DND-41 (cell line): Measurements from ENCODE around the gene C1orf216.
"Not testable (repeated sequence)": the region's sequence is repeated elsewhere in the genome, so short reads cannot be mapped to it uniquely, and the experiment has no call there.

Experiments
- ATAC-seq: fragments of 200-7000 bp; cut with Tn5 transposase; 3 replicates; pipeline ENCODE4 v1.9.1; 2021; ENCODE audit warnings: low read depth; ENCODE audit not compliant: insufficient read depth
- DNase-seq: peaks from one replicate; pipeline ENCODE4 v3.0.0-alpha.2; 2020
- H2AFZ ChIP-seq: 2 replicates; pipeline ENCODE4 v1.6.0; 2012; ENCODE audit warnings: low read depth, low read length
- H3K27ac ChIP-seq: 2 replicates; pipeline ENCODE4 v1.5.1; 2012; ENCODE audit warnings: low read length, inconsistent platforms
- H3K27me3 ChIP-seq: fragments of 200-600 bp; sonication (generic); 2 replicates; pipeline ENCODE4 v1.6.0; 2012; ENCODE audit warnings: low read length, mild to moderate bottlenecking, inconsistent platforms; ENCODE audit not compliant: insufficient read depth, poor library complexity
- H3K36me3 ChIP-seq: 2 replicates; pipeline ENCODE4 v1.5.1; 2012; ENCODE audit warnings: low read length, inconsistent platforms; ENCODE audit not compliant: insufficient read depth
- H3K4me1 ChIP-seq: 2 replicates; pipeline ENCODE4 v1.5.1; 2012; ENCODE audit warnings: mild to moderate bottlenecking, low read length; ENCODE audit not compliant: insufficient read depth
- H3K4me2 ChIP-seq: 2 replicates; pipeline ENCODE4 v1.6.0; 2012; ENCODE audit warnings: mild to moderate bottlenecking, moderate library complexity, low read length, inconsistent platforms; ENCODE audit not compliant: insufficient read depth
- H3K4me3 ChIP-seq, 2 experiments: fragments of 200-600 bp in 1 of 2; shearing (Covaris generic) in 1 of 2; 2 replicates each; pipeline ENCODE4 v1.5.1; 2012 to 2016; ENCODE audit warnings: inconsistent platforms in 2 of 2, low read length in 2 of 2, mild to moderate bottlenecking in 2 of 2, low read depth in 1 of 2, moderate library complexity in 1 of 2
- H3K79me2 ChIP-seq: 2 replicates; pipeline ENCODE4 v1.6.0; 2012; ENCODE audit warnings: low read length, inconsistent platforms; ENCODE audit not compliant: insufficient read depth
- H3K9ac ChIP-seq: 2 replicates; pipeline ENCODE4 v1.6.0; 2012; ENCODE audit warnings: low read depth, mild to moderate bottlenecking, inconsistent platforms, low read length, moderate library complexity
- H3K9me3 ChIP-seq: 2 replicates; pipeline ENCODE4 v1.5.1; 2012; ENCODE audit warnings: low read length, moderate library complexity, mild to moderate bottlenecking, inconsistent platforms; ENCODE audit not compliant: insufficient read depth, severe bottlenecking
- H4K20me1 ChIP-seq: 2 replicates; pipeline ENCODE4 v1.6.0; 2012; ENCODE audit warnings: low read length; ENCODE audit not compliant: insufficient read depth
- CTCF ChIP-seq: IDR thresholded peaks from 2 replicates; pipeline ENCODE4 v1.5.1; 2012; ENCODE audit warnings: borderline replicate concordance, low read length, moderate library complexity, mild to moderate bottlenecking; ENCODE audit not compliant: poor library complexity, severe bottlenecking; ENCODE audit errors: extremely low read depth
- EZH2 ChIP-seq: IDR thresholded peaks from 3 replicates; pipeline ENCODE4 v1.6.1; 2012; ENCODE audit warnings: borderline replicate concordance, low read depth, mild to moderate bottlenecking, moderate library complexity, low read length, inconsistent platforms; ENCODE audit not compliant: severe bottlenecking

Gene C1orf216

GRCh38 chr1:35702508-35702907 is 16.2 kb downstream of the C1orf216 start:
- ATAC-seq (no peak), DNase-seq (no peak)
- Histone ChIP-seq H3K4me1 (peaks cover 6% of the 10 kb centered on the region), H3K79me2 (no peaks in the 10 kb centered on the region), H3K36me3 (no peaks in the 10 kb centered on the region), H3K27me3 (peaks cover 18% of the 10 kb centered on the region), H3K4me3 (no peak overlapping the region), H3K9me3 (no peaks in the 10 kb centered on the region), H4K20me1 (peaks cover 2% of the 10 kb centered on the region; the same call in 1 of the 2 replicates), H3K27ac (no peak overlapping the region), H3K4me2 (no peak overlapping the region), H3K9ac (no peak overlapping the region), H2AFZ (no peak overlapping the region)
- TF ChIP-seq EZH2, result no peak
- TF ChIP-seq CTCF, result no peak

GRCh38 chr1:35699152-35699551 is 19.5 kb downstream of the C1orf216 start:
- H4K20me1 ChIP-seq, H3K27ac ChIP-seq, H3K36me3 ChIP-seq, DNase-seq, H2AFZ ChIP-seq, H3K9ac ChIP-seq, H3K4me3 ChIP-seq, H3K4me1 ChIP-seq, H3K4me2 ChIP-seq, H3K9me3 ChIP-seq, ATAC-seq, H3K79me2 ChIP-seq: not testable (repeated sequence)
- H3K27me3 ChIP-seq, result peaks cover 10% of the 10 kb centered on the region

- Histone ChIP-seq H2AFZ (no peak overlapping the region), H3K9me3 (no peaks in the 10 kb centered on the region), H3K4me3 (no peak overlapping the region), H3K27me3 (peaks cover 5% of the 10 kb centered on the region), H3K79me2 (no peaks in the 10 kb centered on the region), H4K20me1 (no peaks in the 10 kb centered on the region), H3K4me2 (no peak overlapping the region), H3K4me1 (no peaks in the 10 kb centered on the region), H3K9ac (no peak overlapping the region), H3K27ac (no peak overlapping the region), H3K36me3 (no peaks in the 10 kb centered on the region)
- no peak for TF ChIP-seq EZH2
- no peak for TF ChIP-seq CTCF
- no peak for ATAC-seq
- DNase-seq, result no peak
Observed at GRCh38 chr1:35692317-35692716, 26.4 kb downstream of the C1orf216 start.

GRCh38 chr1:35691571-35692220 is 27.0 kb downstream of the C1orf216 start:
- peaks cover 5% of the 10 kb centered on the region for H3K27me3 ChIP-seq
- TF ChIP-seq CTCF, result no peak
- TF ChIP-seq EZH2, result no peak

More at GRCh38 chr1:35691571-35692220, 27.0 kb downstream of the C1orf216 start:
- Histone ChIP-seq H3K9me3 (no peaks in the 10 kb centered on the region), H3K36me3 (no peaks in the 10 kb centered on the region), H3K9ac (no peak overlapping the region), H4K20me1 (no peaks in the 10 kb centered on the region), H3K4me2 (no peak overlapping the region), H3K4me1 (no peaks in the 10 kb centered on the region), H2AFZ (no peak overlapping the region), H3K79me2 (no peaks in the 10 kb centered on the region), H3K27ac (no peak overlapping the region), H3K4me3 (no peak overlapping the region)
- ATAC-seq (no peak), DNase-seq (no peak)
